Right forelimb (tissue), 1 donor: Measurements from ENCODE around the gene RAB7A.
"Not testable (repeated sequence)": the region's sequence is repeated elsewhere in the genome, so short reads cannot be mapped to it uniquely, and the experiment has no call there.

Experiments
- DNase-seq: peaks from one replicate; pipeline ENCODE4 v3.0.0-alpha.2; 2018

RAB7A gene

DNA sequence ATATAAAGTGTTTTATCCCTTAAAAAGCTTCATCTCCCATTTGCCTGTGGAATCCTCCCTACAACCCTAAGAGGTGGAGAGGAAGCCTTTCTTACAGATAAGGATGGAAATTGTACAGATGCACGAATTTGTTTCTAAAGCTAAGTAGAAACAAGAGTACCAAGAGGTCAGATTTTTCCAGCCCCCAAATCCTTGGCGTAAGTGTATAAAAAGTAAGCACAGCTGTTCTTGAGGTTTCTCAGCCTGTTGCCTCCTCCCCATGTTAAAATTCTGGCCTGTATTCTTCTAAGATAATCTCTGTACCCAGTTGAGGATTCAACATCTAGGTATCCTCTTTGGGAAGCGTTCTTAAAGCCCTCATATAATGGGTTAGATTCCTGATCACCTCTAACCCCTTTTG lies 34.9 kb downstream of the RAB7A start:
- DNase-seq = no peak

DNA sequence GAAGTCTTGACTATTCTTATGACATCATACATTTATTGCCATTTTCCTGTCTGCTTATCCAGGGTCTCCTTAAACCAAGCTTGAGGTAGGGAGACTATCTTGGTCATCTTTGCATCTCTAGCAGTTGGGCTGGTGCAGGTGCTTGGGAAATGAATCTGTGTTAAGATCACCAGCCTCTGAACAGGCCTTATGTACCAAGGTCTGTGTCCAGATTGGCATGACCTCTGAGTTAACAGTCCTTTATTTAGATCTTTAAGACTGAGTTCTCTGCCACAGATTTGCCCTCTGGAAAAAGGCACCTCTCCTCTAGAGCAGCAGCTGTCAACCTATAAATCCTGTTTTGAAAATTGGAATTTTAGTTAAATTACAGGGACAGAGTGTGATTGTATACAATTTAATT lies 35.4 kb downstream of the RAB7A start:
- no peak for DNase-seq

DNA sequence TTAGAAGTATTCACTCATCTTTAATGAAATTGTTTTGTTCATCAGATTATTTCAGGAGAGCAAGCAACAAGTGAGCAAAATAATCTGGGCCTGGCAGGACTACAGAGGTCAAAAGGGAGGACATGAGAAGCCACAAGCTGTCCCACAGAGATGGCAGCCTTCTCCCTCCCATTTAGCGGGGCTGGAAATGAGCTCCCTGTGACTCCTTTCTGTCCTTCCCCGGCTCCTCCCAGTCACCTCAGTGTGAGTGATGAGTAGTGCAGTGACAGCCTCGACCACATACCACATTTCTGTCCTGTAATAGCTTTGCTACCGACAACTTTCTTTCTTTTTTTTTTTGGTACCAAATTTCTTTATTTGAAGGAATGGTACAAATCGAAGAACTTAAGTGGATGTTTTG lies 38.0 kb downstream of the RAB7A start:
- no peak for DNase-seq

DNA sequence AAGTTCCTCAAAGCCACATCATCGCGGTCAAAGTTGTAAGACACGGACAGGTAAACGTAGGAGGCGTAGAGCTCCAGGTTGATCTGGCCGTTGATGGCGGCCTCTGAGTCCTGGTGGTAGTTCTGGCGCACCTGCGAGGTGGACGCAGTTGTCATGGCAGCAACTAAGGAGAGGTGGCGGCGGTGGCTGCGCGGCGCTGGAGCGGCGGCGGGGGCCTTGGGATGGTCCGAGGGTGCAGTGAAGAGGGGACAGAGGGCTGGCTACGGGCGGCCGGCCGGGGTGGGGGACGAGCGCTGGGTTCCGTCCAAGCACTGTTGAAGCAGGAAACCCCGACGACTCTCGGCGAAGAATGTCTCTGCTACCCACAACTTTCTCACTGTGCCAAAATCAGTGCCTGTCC lies 38.9 kb downstream of the RAB7A start:
- DNase-seq = no peak

DNA sequence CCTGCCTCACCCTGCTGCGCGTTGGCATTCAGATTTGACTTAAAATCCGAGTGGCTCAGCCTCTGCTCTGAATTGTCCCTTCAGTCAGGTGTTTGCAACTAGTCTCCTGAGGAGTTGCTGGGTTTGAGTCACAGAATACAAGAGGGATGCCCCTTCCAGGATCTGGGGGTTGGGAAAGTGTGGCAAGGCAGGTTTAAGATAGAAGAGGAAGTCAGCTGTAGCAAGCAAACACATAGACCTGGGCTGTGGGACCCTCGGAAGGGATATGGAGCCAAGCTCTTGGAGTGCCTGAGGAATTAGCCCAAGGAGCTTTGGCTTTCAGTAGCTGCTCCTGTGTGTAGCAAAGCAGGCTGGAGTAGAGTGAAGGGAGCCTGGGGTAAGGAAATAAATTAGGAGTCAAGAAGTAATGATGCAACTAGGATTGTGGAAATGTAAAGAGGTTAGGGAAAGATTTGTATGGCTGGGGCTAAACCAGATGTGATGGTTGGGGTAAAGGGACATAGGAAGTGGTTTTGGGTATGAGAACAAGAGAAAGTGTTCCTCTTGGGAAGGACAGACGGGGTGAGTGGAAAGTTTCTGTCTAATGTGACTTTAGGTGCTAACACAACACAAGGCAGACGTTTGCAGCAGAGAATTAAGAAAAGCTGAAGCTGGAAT lies 41.2 kb downstream of the RAB7A start:
- no peak for DNase-seq

DNA sequence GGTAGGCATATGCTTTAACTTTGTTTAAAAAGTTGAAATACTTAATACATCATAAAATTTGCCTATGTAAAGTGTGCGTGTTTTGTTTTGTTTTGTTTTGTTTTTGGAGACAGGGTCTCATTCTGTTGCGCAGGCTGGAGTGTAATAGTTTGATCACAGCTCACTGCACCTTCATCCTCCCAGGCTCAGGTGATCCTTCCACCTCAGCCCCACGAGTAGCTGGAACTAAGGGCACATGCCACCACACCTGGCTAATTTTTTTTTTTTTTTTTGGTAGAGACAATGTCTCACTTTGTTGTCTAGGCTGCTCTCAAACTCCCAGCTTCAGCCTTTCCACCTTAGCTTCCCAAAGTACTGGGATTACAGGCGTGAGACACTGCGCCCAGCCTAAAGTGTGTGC lies 42.5 kb downstream of the RAB7A start:
- no peak for DNase-seq

DNA sequence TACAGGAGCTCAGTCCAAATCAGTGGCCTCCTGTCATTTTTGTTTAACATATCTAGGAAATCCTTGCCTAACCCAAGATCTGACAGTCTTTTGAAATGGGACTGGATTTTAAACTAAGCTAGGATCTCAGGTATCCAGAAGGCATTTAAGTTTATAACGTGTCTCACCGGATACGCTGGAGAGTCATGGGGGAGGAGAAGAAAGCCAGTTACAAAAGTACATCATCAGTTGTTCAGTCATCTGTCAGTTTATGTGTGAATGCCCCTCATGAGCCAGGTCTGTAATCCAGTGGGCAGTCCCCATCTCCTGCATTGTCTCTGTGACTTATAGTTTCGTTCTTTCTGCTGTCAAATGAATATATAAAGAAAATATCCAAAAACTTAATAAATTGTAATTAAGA lies 44.4 kb downstream of the RAB7A start:
- DNase-seq = no peak

DNA sequence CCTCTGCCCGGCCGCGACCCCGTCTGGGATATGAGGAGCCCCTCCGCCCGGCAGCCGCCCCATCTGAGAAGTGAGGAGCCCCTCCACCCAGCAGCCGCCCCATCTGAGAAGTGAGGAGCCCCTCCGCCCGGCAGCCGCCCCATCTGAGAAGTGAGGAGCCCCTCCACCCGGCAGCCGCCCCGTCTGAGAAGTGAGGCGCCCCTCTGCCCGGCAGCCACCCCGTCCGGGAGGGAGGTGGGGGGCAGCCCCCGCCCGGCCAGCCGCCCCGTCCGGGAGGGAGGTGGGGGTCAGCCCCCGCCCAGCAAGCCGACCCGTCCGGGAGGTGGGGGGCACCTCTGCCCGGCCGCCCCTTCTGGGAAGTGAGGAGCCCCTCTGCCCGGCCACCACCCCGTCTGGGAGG lies 47.2 kb downstream of the RAB7A start:
- not testable (repeated sequence) for DNase-seq

DNA sequence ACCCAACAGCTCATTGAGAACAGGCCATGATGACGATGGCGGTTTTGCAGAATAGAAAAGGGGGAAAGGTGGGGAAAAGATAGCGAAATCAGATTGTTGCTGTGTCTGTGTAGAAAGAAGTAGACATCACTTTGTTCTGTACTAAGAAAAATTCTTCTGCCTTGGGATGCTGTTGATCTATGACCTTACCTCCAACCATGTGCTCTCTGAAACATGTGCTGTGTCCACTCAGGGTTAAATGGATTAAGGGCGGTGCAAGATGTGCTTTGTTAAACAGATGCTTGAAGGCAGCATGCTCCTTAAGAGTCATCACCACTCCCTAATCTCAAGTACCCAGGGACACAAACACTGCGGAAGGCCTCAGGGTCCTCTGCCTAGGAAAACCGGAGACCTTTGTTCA lies 47.6 kb downstream of the RAB7A start:
- DNase-seq = not testable (repeated sequence)

DNA sequence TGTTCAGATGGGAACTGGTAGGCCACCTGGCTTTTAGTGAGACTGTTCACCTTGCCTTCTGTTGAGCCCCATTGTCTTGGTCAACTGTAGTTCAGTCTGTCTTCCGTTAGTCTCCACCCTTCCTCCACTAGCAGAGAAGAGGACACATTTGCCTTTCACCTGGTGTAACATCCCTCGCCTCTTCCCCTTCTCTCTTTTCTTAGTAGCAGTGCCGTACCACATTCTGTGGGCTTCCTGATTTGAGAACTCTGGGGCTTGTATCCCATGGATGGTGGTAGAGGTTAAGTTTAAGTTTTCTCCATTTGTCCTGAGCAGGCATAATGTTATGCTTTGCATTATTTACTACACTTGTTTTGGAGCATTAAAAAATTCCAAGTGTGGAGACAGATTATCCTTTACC lies 49.3 kb downstream of the RAB7A start:
- no peak for DNase-seq

DNA sequence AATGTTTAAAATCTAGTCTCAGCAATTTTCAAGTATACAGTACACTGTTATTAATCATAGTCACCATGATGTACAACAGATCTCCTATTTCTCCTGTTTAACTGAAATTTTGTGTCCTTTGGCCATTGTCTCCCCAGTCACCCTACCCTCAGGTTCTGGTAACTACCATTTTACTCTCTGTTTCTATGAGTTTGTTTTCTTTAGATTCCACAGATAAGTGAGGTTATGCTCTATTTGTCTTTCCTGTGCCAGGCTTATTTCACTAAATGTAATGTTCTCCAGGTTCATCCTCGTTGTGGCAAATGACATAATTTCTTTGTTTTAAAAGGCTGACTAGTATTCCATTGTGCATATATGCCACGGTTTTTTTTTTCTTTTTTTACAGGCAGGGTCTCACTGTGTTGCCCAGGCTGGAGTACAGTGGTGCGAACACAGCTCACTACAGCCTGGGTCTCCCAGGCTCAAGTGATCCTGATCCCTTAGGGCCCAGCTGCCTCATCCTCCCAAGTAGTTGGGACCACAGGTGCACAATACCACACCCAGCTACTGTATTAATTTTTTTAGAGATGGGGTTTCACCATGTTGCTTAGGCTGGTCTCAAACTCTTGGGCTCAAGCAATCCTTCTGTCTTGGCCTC lies 50.0 kb downstream of the RAB7A start:
- no peak for DNase-seq

DNA sequence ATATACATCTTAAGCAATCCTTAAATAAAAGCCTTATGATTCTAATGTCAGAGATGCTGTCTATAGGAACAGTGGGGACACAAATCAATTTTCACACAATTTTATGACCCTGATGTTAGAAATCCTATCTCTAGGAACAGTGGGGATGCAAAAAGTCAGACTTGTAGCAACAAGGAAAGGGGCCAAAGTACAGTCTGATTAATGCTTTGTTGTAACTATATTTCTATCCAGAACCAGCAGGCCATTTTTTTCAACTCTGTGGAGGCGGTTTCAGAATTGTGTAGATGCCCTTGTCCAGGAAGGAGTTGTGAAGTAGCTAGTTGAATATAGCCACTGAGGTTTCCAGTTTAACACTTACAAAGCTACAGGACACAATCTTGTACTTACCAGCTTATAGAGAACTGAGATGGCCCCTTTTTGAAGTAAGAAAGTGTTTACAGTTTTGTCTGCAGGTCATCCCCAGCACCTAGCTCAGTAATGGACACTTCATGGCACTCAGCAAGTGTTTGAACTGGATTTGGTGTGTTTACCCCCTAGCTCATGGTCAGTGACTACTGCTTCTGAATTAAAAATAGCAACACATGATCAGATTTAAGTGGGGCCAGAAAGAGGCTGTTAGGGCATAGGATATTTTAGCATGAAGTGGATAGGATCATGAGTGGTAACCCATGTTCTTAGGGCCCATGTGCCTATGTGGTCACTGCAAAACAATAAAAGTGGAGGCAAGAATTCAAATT lies 54.3 kb downstream of the RAB7A start:
- no peak for DNase-seq

DNA sequence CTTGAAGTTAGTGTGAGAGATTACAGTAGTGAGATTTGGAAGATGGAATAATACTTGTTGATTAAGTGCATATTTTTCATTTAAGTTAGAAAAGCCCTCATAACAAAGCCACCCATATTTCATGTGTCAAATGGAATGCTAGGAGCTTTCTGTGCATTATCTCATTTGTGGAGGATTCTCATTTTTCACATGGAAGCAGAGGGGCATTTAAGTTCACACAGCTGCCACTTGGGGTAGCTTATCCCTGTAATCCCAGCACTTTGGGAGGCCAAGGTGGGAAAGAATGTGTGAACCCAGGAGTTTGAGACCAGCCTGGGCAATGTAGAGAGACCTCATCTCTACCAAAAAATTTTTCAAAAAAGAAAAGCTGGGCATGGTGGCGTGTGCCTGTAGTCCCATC lies 55.2 kb downstream of the RAB7A start:
- no peak for DNase-seq

DNA sequence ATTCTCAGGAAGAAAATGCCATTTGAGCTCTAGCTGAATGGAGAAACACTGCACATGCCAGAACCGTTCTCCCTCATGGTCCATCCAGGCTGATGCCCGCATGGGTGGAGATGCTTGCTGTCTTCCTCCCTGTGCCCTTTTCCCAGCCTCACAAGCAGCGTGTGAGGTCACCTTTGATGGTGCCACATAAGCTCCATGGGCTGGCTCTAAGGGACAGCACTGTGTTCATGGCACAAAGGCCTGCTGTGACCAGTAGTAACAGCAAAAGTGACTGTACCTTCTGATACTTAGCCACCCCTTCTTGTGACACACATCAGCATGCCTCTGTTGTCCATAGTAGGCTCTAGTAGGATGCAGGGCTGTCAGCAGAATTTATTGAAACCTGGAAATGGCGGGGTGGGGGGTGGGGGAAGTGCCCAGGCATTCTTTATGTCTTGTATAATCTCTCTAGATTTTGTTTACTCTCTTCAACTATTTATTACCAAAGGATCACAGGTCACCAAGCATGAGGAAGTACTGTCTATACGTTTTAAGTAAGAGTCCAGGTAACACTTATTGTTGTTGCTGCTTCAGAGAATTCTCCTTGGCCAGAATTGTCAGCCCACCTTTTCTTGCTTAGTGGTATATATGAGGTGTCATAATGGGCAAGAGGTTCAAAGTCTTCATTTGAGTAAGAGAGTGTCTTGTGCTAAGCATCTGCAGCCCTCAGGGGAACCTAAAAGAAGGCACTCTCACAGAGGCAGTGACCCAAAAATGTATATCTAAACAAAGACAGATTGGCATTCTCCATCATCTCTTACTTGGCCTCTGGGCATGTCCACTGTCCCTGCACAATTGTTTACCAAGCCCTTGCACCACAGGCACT lies 56.5 kb downstream of the RAB7A start:
- DNase-seq = no peak

DNA sequence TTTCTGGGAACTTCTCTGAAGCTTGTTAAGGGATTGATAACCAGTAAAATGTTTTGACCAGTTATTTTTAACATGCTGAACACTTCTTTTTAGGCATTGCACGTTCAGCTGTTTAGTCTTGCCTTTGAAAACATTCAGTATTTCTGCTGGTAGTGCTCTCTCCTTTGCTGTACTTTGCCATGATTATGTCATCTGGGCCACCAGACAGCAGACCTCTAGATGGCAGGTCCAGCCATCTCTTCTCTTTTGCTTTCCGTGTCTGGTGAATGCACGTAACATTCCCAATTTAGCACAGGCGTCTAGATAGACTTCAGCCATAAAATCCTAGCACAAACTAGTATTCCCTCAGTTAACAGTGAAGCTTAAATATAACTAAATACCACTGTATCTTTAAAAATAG lies 57.8 kb downstream of the RAB7A start:
- no peak for DNase-seq

DNA sequence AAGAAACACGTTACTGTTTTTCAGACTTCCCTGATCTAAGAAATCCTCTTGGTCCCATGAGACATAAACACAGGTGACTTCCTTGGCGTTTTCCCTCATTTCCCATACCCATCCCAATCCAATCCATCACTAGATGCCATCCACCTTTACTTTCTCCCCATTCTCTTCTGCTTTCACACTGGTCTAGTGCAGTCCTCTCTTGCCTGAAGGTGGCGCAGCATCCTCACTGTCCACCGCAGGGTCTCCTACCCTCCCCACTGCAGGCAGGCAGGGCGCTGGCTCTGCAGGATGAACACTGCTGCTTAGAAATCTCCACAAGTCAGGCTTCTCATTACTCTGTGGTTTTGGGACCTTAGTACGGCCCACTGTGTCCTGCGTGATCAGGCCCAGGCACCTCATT lies 58.2 kb downstream of the RAB7A start:
- no peak for DNase-seq

DNA sequence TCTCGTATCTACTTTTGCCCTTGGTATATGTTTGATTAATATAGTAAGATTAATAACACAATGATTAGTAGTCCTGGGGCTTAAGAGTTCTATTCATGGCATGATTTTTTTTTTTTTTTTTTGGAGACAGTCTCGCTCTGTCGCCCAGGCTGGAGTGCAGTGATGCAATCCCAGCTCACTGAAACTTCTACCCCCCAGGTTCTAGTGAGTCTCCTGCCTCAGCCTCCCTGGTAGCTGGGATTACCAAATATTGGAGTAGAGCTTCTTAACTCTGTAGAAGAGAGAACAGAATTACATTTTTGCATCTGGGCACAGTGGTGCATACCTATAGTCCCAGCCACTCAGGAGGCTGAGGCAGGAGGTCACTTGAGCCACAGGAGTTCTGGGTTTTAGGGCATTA lies 58.9 kb downstream of the RAB7A start:
- DNase-seq = no peak

DNA sequence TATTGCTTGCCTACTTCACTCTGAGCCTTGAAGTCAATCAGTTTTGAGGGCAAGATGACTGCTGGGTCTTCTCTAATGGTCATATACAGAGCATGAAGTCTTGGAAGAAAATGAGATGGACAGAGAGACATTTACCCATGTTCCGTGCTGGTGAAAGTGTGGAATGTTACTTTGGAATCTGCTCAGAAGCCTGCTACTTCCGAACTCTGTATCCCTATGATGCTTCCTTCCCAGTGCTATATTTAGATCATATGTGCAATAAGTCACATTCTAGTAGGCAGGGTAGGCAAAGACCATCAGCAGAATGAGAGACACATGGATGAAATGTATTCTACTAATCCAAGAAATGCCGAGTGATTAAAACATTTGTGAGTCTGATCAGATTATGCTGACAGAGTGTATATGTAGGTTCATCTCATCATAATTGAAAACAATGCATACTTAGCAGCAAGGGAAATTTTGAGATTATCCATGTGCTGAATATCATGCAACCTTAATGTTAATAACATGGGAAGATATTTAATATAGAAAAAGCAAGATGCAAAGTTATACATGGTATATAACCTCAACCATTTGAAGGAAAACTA lies 60.5 kb downstream of the RAB7A start:
- no peak for DNase-seq

DNA sequence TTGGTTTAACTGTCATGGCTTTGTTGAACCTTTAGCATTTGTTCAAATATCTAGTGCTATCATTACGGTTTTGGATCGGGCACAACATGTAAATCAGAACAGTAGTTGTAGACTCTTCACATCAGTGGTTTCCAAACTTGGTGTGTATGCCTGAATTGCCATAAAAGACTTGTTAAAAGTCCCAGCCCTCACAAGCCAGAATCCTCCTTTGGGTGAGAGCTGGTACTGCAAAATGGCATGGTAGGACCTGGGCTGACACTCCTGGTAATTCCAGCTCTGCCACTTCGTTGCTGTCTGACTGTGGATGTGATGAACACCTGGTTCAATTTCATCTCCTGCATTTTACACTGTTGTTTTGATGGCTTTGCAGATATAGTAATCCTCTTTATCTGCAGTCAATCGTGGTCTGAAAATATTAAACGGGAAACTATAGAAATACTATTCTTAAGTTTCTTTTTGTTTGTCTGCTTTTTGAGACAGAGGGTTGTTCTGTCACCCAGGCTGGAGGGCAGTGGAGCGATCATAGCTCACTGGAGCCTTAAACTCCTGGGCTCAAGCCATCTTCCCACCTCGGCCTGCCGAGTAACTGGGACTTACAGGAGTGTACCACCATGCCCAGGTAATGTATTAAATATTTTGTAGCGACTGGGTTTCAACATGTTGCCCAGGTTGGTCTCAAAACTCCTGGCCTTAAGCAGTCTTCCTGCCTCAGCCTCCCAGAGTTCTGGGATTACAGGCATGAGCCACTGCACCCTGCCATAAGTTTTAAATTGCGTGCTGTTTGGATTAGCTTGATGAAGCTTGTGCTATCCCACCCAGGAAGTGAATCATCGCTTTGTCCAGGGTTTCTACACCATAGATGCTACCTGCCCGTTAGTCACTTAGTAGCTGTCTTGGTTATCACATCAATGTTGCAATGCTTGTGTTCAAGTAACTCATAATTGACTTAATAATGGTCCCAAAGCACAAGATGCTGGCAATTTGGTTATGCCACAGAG lies 61.6 kb downstream of the RAB7A start:
- DNase-seq = no peak

DNA sequence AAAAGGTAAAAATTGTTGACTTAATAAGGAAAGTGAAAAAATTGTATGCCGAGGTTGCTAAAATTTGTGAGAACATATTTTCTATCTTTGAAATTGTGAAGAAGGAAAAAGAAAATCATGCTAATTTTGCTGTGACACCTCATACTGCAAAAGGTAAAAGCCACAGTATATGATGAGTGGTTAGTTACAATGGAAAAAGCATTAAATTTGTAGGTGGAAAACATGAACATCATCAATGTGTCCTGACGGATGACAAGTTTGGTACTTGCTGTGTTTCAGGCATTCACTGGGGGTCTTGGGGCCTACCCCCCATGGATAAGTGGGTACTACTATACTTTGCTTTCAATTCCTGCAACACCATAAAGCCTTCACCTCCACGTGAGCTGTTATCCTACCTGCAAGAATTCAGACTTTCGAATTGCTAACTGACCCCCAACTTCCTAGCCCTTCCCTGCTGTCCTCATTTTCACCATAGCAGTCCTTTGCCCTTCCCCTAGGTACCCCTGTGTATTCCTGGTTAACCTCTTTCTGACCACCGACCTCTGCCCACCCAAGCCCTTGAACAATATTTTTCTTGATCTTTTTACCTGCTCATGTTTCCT lies 62.4 kb downstream of the RAB7A start:
- no peak for DNase-seq

DNA sequence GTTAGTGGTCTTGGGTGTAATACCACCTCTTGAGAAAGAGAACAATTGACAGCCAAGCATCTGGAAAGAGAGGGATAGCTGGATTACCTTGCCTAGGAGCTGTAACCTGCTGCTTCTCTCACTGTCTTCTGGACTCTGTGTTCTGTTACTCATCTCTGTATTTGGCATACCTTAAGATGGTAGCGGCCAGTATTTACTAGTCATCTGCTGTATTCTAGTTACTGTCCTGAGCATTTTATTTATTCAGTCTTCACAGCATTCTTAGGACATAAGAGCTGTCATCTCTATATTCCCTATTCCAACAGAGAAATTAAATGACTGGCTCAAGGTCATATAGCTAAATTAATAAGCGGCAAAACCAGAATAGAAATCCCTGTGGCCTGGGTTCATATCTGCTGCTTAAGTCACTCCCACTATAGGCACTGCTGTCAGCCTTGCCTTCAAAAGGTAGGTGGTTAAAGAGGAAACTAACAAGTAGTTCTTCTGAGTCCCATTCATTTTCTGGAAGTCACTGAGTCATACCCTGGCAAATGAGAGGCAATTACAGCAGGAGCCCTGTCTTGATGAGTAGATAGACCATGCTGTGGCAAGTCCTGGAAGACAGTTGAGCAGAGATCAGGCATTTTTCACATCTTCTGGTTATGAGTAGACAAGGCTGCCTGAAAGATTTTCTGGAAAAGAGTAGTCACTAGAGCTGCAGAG lies 68.2 kb downstream of the RAB7A start:
- no peak for DNase-seq
